Neural cell (in vitro differentiated cells): ENCODE measurements around the gene ERGIC2.

Experiments used
- EP300 ChIP-seq: fragments of 450-650 bp; conservative IDR thresholded peaks from 2 replicates; pipeline ENCODE4 v1.6.1; 2014; ENCODE audit warnings: antibody characterized with exemption, mild to moderate bottlenecking, moderate library complexity; ENCODE audit not compliant: poor library complexity, severe bottlenecking
- EZH2 ChIP-seq: fragments of 200-600, 300-800 bp; shearing (Covaris generic), sonication (generic); IDR thresholded peaks from 2 replicates; pipeline ENCODE4 v1.6.1; 2014; ENCODE audit warnings: antibody characterized with exemption, low read length, borderline replicate concordance, mild to moderate bottlenecking; ENCODE audit not compliant: insufficient read depth, poor library complexity, severe bottlenecking
- MXI1 ChIP-seq: fragments of 450-650 bp; conservative IDR thresholded peaks from 2 replicates; pipeline ENCODE4 v1.6.1; 2014; ENCODE audit warnings: antibody characterized with exemption, mild to moderate bottlenecking; ENCODE audit not compliant: poor library complexity, severe bottlenecking
- POLR2AphosphoS5 ChIP-seq: IDR thresholded peaks from 2 replicates; pipeline ENCODE4 v1.6.1; 2012
- RAD21 ChIP-seq: fragments of 450-650 bp; conservative IDR thresholded peaks from 2 replicates; pipeline ENCODE4 v1.6.1; 2014; ENCODE audit warnings: antibody characterized with exemption, mild to moderate bottlenecking, moderate library complexity
- SMC3 ChIP-seq: fragments of 450-650 bp; conservative IDR thresholded peaks from 2 replicates; pipeline ENCODE4 v1.6.1; 2014; ENCODE audit warnings: antibody characterized with exemption, mild to moderate bottlenecking, moderate library complexity; ENCODE audit not compliant: poor library complexity
- TAF1 ChIP-seq: IDR thresholded peaks from 2 replicates; pipeline ENCODE4 v1.6.1; 2012; ENCODE audit warnings: low read depth
- TF ChIP-seq, protein P1 (sequence below): fragments of 450-650 bp; IDR thresholded peaks from 2 replicates; pipeline ENCODE4 v1.5.1; 2014; ENCODE audit warnings: antibody characterized with exemption, mild to moderate bottlenecking, moderate library complexity; ENCODE audit not compliant: poor library complexity, severe bottlenecking
- TF ChIP-seq, protein P2 (sequence below): IDR thresholded peaks from 2 replicates; pipeline ENCODE4 v1.6.1; 2012; ENCODE audit warnings: borderline replicate concordance

DNA sequence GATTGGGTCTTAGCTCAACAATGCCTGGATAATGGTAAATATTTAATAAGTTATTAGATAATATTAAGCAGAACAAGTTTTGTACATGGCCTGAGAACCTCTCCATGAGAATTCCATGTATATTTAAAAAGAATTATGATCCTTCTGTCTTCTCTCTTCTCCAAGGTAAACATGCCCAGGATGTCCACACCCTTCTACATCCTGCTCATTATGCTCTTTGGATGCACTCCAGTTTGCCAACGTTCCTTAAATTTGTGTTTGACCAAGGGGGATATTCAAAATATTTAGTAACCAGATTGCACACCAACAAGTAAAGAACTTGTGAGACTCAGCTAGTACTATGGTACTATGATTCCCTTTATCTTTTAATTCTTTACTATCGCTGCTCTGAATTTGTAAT lies 44.8 kb upstream of the ERGIC2 start:
- TF ChIP-seq, protein P1, sequence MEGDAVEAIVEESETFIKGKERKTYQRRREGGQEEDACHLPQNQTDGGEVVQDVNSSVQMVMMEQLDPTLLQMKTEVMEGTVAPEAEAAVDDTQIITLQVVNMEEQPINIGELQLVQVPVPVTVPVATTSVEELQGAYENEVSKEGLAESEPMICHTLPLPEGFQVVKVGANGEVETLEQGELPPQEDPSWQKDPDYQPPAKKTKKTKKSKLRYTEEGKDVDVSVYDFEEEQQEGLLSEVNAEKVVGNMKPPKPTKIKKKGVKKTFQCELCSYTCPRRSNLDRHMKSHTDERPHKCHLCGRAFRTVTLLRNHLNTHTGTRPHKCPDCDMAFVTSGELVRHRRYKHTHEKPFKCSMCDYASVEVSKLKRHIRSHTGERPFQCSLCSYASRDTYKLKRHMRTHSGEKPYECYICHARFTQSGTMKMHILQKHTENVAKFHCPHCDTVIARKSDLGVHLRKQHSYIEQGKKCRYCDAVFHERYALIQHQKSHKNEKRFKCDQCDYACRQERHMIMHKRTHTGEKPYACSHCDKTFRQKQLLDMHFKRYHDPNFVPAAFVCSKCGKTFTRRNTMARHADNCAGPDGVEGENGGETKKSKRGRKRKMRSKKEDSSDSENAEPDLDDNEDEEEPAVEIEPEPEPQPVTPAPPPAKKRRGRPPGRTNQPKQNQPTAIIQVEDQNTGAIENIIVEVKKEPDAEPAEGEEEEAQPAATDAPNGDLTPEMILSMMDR, result no peak
- no peak for TF ChIP-seq EZH2
- TF ChIP-seq RAD21, result no peak
- no peak for TF ChIP-seq POLR2AphosphoS5
- no peak for TF ChIP-seq TAF1
- TF ChIP-seq, protein P2, sequence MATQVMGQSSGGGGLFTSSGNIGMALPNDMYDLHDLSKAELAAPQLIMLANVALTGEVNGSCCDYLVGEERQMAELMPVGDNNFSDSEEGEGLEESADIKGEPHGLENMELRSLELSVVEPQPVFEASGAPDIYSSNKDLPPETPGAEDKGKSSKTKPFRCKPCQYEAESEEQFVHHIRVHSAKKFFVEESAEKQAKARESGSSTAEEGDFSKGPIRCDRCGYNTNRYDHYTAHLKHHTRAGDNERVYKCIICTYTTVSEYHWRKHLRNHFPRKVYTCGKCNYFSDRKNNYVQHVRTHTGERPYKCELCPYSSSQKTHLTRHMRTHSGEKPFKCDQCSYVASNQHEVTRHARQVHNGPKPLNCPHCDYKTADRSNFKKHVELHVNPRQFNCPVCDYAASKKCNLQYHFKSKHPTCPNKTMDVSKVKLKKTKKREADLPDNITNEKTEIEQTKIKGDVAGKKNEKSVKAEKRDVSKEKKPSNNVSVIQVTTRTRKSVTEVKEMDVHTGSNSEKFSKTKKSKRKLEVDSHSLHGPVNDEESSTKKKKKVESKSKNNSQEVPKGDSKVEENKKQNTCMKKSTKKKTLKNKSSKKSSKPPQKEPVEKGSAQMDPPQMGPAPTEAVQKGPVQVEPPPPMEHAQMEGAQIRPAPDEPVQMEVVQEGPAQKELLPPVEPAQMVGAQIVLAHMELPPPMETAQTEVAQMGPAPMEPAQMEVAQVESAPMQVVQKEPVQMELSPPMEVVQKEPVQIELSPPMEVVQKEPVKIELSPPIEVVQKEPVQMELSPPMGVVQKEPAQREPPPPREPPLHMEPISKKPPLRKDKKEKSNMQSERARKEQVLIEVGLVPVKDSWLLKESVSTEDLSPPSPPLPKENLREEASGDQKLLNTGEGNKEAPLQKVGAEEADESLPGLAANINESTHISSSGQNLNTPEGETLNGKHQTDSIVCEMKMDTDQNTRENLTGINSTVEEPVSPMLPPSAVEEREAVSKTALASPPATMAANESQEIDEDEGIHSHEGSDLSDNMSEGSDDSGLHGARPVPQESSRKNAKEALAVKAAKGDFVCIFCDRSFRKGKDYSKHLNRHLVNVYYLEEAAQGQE, result no peak
- TF ChIP-seq EP300, result no peak
- no peak for TF ChIP-seq SMC3
- no peak for TF ChIP-seq MXI1
